Retinal pigment epithelial cell (primary cell): Measurements from ENCODE around the gene B3GNT7.

Experiments used
- DNase-seq: peaks from one replicate; pipeline ENCODE4 v3.0.0-alpha.2; 2010; ENCODE audit warnings: low read depth
- H3K4me3 ChIP-seq: 2 replicates; pipeline ENCODE4 v1.5.1; 2011; ENCODE audit warnings: mild to moderate bottlenecking, low read length, control low read depth, moderate library complexity
- CTCF ChIP-seq: conservative IDR thresholded peaks from 2 replicates; pipeline ENCODE4 v1.5.1; 2011; ENCODE audit warnings: low read depth, low read length, control low read depth, inconsistent platforms

The B3GNT7 gene

GRCh38 chr2:231367178-231367577, 28.3 kb upstream of the B3GNT7 start:
- H3K4me3 ChIP-seq = no peak overlapping the region
- no peak for TF ChIP-seq CTCF
- DNase-seq = no peak

- TF ChIP-seq CTCF = no peak
- no peak for DNase-seq
- H3K4me3 ChIP-seq = no peak overlapping the region
These were observed 25.7 kb upstream of the B3GNT7 start for GRCh38 chr2:231369580-231370428.

- no peak for TF ChIP-seq CTCF
- DNase-seq = no peak
- no peak overlapping the region for H3K4me3 ChIP-seq
These were observed 25.1 kb upstream of the B3GNT7 start for GRCh38 chr2:231370429-231370748.

GRCh38 chr2:231370749-231371429, 24.6 kb upstream of the B3GNT7 start:
- no peak overlapping the region for H3K4me3 ChIP-seq
- DNase-seq = no peak
- TF ChIP-seq CTCF = no peak

GRCh38 chr2:231371430-231372054, 24.0 kb upstream of the B3GNT7 start:
- H3K4me3 ChIP-seq = no peak overlapping the region
- DNase-seq = no peak
- no peak for TF ChIP-seq CTCF

GRCh38 chr2:231372326-231372725, 23.2 kb upstream of the B3GNT7 start:
- TF ChIP-seq CTCF = no peak
- DNase-seq = no peak
- H3K4me3 ChIP-seq = no peak overlapping the region
